Measurements from ENCODE around the gene SNX14.
A peak's percentile ranks its signal among the peaks of the same experiment; 100 is the strongest.

SNX14 gene

DNA sequence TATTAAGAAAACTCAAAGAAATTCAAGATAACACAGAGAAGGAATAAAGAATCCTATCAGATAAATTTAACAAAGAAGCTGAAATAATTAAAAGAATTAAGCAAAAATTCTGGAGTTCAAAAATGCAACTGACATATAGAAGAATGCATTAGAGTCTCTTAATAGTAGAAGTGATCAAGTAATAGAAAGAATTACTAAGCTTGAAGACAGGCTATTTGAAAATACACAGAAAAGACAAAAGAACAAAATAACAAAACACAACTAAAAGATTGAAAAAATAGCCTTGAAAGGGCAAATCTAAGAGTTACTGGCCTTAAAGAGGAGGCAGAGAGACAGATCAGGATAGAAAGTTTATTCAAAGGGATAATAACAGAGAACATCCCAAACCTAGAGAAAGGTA, 12.1 kb downstream of the SNX14 start:
- ChIA-PET POLR2A (interaction anchor here (2.5 kb wide), 1 partner anchor 97 kb away, joined by 7 read pairs; no protein-coding TSS in a partner anchor), CTCF (no interaction called here)
- Histone ChIP-seq H3K9me3 (ENCODE audit: control insufficient read depth, insufficient read depth, low read depth, low read length) (no peaks in the 10 kb centered on the region), H3K4me1 (ENCODE audit: control insufficient read depth, insufficient read depth, low read length) (peaks cover 8% of the 10 kb centered on the region), H3K36me3 (ENCODE audit: control insufficient read depth in 2 of 2, insufficient read depth in 1 of 2, low read length in 2 of 2) (no peaks in the 10 kb centered on the region), H3K27ac (ENCODE audit: extremely low read depth, low read depth, low read length) (no peak overlapping the region), H3K4me3 (ENCODE audit: low read depth, low read length) (no peak overlapping the region)
- TF ChIP-seq KLF8 (tag by site-specific recombination; IDR thresholded peaks at IDR 0.05) = no peak

DNA sequence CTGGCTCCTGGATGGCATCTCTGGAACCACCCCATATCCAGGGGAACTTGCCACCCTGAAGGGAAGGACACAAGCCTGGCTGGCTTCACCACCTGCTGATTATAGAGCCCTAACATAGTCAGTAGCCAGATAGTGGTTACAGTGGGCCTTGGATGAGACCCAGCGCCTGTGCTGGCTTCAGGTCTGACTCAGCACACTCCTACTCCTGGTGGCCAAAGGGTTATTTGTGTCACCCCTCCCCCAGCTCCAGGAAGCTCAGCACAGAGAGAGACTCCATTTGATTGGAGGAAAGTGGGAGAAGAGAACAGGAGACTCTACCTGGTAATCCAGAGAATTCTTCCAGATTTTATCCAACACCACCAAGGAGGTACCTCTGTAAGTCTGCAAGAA, 12.8 kb downstream of the SNX14 start:
- Histone ChIP-seq H3K27ac (ENCODE audit: extremely low read depth, low read depth, low read length) (no peak overlapping the region), H3K4me3 (ENCODE audit: low read depth, low read length) (no peak overlapping the region), H3K4me1 (ENCODE audit: control insufficient read depth, insufficient read depth, low read length) (peaks cover 13% of the 10 kb centered on the region), H3K9me3 (ENCODE audit: control insufficient read depth, insufficient read depth, low read depth, low read length) (no peaks in the 10 kb centered on the region), H3K36me3 (ENCODE audit: control insufficient read depth in 2 of 2, insufficient read depth in 1 of 2, low read length in 2 of 2) (no peaks in the 10 kb centered on the region)
- ChIA-PET POLR2A (interaction anchor here (2.5 kb wide), 1 partner anchor 98 kb away, joined by 7 read pairs; no protein-coding TSS in a partner anchor), CTCF (interaction anchor here (0.6 kb wide), 1 partner anchor 58 kb away, joined by 4 read pairs; no protein-coding TSS in a partner anchor)
- TF ChIP-seq PRDM4 (tag by site-specific recombination; IDR thresholded peaks at IDR 0.05) = no peak
- TF ChIP-seq ZNF701 (tag by site-specific recombination; IDR thresholded peaks at IDR 0.05) = no peak
- no peak for TF ChIP-seq ZBTB26 (tag by site-specific recombination; optimal IDR thresholded peaks at IDR 0.05)
- no peak for TF ChIP-seq TCF7L2 (IDR thresholded peaks at IDR 0.05; ENCODE audit: borderline replicate concordance, low read depth, low read length)
- no peak for TF ChIP-seq ZNF133 (tag by site-specific recombination; IDR thresholded peaks at IDR 0.05)
- no peak for TF ChIP-seq ZNF549 (tag by site-specific recombination; IDR thresholded peaks at IDR 0.05)
- TF ChIP-seq OSR2 (tag by site-specific recombination; IDR thresholded peaks at IDR 0.05) = peak; percentile 76
- TF ChIP-seq ZNF174 (tag by site-specific recombination; IDR thresholded peaks at IDR 0.05) = no peak
- no peak for TF ChIP-seq ZBTB6 (tag by site-specific recombination; IDR thresholded peaks at IDR 0.05)
- no peak for TF ChIP-seq RBAK (tag by site-specific recombination; IDR thresholded peaks at IDR 0.05)
- no peak for TF ChIP-seq SP2 (tag by site-specific recombination; IDR thresholded peaks at IDR 0.05)
- no peak for TF ChIP-seq TSHZ1 (tag by site-specific recombination; IDR thresholded peaks at IDR 0.05; ENCODE audit: borderline replicate concordance)
- no peak for TF ChIP-seq ZNF555 (tag by site-specific recombination; conservative IDR thresholded peaks at IDR 0.05)
- 0 out of 2 replicates have a peak, but pooled peaks have one; percentile 17 for TF ChIP-seq ZNF10 (tag by site-specific recombination; IDR thresholded peaks at IDR 0.05)
- TF ChIP-seq ZNF112 (tag by site-specific recombination; IDR thresholded peaks at IDR 0.05) = no peak
- TF ChIP-seq ZNF600 (tag by site-specific recombination; IDR thresholded peaks at IDR 0.05) = peak; percentile 78
- TF ChIP-seq ZNF362 (tag by site-specific recombination; IDR thresholded peaks at IDR 0.05) = no peak
- TF ChIP-seq ZNF169 (tag by site-specific recombination; IDR thresholded peaks at IDR 0.05) = no peak
- TF ChIP-seq ZNF394 (tag by site-specific recombination; IDR thresholded peaks at IDR 0.05; ENCODE audit: borderline replicate concordance) = no peak
- no peak for TF ChIP-seq ZNF513 (tag by site-specific recombination; IDR thresholded peaks at IDR 0.05)
- TF ChIP-seq KLF16 (tag by site-specific recombination; IDR thresholded peaks at IDR 0.05) = no peak
